Endothelial cell (in vitro differentiated cells): Measurements from ENCODE around the gene GGA2. TPM values are rescaled to one million over a fixed set of nuclear protein-coding genes. Genes with fewer than 3 reads are reported as not detected.

Source experiments
- DNase-seq: peaks from one replicate; pipeline ENCODE4 v3.0.0; 2021; ENCODE audit warnings: low spot score
- H3K27ac Mint-ChIP-seq: one replicate; pipeline ENCODE4 v1.8.0; 2021; ENCODE audit warnings: mixed read lengths, inconsistent platforms; ENCODE audit not compliant: unreplicated experiment
- H3K27me3 Mint-ChIP-seq: one replicate; pipeline ENCODE4 v1.8.0; 2021; ENCODE audit warnings: mild to moderate bottlenecking, moderate library complexity, mixed read lengths, inconsistent platforms; ENCODE audit not compliant: unreplicated experiment
- H3K36me3 Mint-ChIP-seq: one replicate; pipeline ENCODE4 v1.8.0; 2021; ENCODE audit warnings: mild to moderate bottlenecking, low read depth, mixed read lengths, inconsistent platforms; ENCODE audit not compliant: unreplicated experiment
- H3K4me1 Mint-ChIP-seq: one replicate; pipeline ENCODE4 v1.8.0; 2021; ENCODE audit warnings: mild to moderate bottlenecking, mixed read lengths, inconsistent platforms; ENCODE audit not compliant: unreplicated experiment
- H3K4me3 Mint-ChIP-seq: one replicate; pipeline ENCODE4 v1.8.0; 2021; ENCODE audit warnings: mild to moderate bottlenecking, mixed read lengths, inconsistent platforms; ENCODE audit not compliant: unreplicated experiment
- H3K9me3 Mint-ChIP-seq: one replicate; pipeline ENCODE4 v1.8.0; 2021; ENCODE audit warnings: mixed read lengths, inconsistent platforms; ENCODE audit not compliant: unreplicated experiment
- total RNA-seq: library from RNA; stranded (reverse); fragmentation: NEBNext Ultra II Directional; extraction: Animal tissue kit (Norgen Biotek cat#: 25700); gene quantifications from one replicate; pipeline ENCODE4 v1.2.1, GENCODE V29; 2021; ENCODE audit not compliant: unreplicated experiment
- TF ChIP-seq, protein P1 (sequence below): fragments of 200-600 bp; sonication (generic); IDR thresholded peaks from one replicate; pipeline ENCODE4 v1.5.0; 2021; ENCODE audit warnings: antibody characterized with exemption; ENCODE audit not compliant: unreplicated experiment

Gene GGA2
- total RNA-seq, 1 donor from 2014 or later: 65.1 TPM

- no peaks in the 10 kb centered on the region for H3K9me3 Mint-ChIP-seq
- H3K27me3 Mint-ChIP-seq: peaks cover 6% of the 10 kb centered on the region
- peaks cover 16% of the 10 kb centered on the region for H3K36me3 Mint-ChIP-seq
- TF ChIP-seq, protein P1, sequence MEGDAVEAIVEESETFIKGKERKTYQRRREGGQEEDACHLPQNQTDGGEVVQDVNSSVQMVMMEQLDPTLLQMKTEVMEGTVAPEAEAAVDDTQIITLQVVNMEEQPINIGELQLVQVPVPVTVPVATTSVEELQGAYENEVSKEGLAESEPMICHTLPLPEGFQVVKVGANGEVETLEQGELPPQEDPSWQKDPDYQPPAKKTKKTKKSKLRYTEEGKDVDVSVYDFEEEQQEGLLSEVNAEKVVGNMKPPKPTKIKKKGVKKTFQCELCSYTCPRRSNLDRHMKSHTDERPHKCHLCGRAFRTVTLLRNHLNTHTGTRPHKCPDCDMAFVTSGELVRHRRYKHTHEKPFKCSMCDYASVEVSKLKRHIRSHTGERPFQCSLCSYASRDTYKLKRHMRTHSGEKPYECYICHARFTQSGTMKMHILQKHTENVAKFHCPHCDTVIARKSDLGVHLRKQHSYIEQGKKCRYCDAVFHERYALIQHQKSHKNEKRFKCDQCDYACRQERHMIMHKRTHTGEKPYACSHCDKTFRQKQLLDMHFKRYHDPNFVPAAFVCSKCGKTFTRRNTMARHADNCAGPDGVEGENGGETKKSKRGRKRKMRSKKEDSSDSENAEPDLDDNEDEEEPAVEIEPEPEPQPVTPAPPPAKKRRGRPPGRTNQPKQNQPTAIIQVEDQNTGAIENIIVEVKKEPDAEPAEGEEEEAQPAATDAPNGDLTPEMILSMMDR: no peak
- no peak overlapping the region for H3K4me3 Mint-ChIP-seq
- no peak for DNase-seq
- no peak overlapping the region for H3K27ac Mint-ChIP-seq
- H3K4me1 Mint-ChIP-seq: peaks cover 35% of the 10 kb centered on the region
Measured at GRCh38 chr16:23504453-23505179, 5.7 kb downstream of the GGA2 start.

- Mint-ChIP-seq H3K4me1 (peaks cover 30% of the 10 kb centered on the region), H3K4me3 (no peak overlapping the region), H3K27me3 (peaks cover 6% of the 10 kb centered on the region), H3K36me3 (peaks cover 11% of the 10 kb centered on the region), H3K27ac (no peak overlapping the region), H3K9me3 (no peaks in the 10 kb centered on the region)
- TF ChIP-seq, protein P1: no peak
- no peak for DNase-seq
Measured at GRCh38 chr16:23504076-23504452, 6.2 kb downstream of the GGA2 start.

GRCh38 chr16:23502466-23502865, 7.8 kb downstream of the GGA2 start:
- H3K4me3 Mint-ChIP-seq: no peak overlapping the region
- peak overlapping the region; percentile 88 for H3K27ac Mint-ChIP-seq
- no peaks in the 10 kb centered on the region for H3K9me3 Mint-ChIP-seq
- H3K36me3 Mint-ChIP-seq: peaks cover 10% of the 10 kb centered on the region
- peaks cover 3% of the 10 kb centered on the region for H3K27me3 Mint-ChIP-seq
- DNase-seq: peak; percentile 24
- TF ChIP-seq, protein P1: no peak
- H3K4me1 Mint-ChIP-seq: peaks cover 23% of the 10 kb centered on the region

GRCh38 chr16:23501291-23501690, 9.0 kb downstream of the GGA2 start:
- TF ChIP-seq, protein P1: no peak
- peaks cover 11% of the 10 kb centered on the region for H3K36me3 Mint-ChIP-seq
- H3K4me1 Mint-ChIP-seq: peaks cover 28% of the 10 kb centered on the region
- H3K9me3 Mint-ChIP-seq: no peaks in the 10 kb centered on the region
- H3K4me3 Mint-ChIP-seq: no peak overlapping the region
- H3K27me3 Mint-ChIP-seq: peaks cover 3% of the 10 kb centered on the region
- no peak for DNase-seq
- H3K27ac Mint-ChIP-seq: no peak overlapping the region

DNA sequence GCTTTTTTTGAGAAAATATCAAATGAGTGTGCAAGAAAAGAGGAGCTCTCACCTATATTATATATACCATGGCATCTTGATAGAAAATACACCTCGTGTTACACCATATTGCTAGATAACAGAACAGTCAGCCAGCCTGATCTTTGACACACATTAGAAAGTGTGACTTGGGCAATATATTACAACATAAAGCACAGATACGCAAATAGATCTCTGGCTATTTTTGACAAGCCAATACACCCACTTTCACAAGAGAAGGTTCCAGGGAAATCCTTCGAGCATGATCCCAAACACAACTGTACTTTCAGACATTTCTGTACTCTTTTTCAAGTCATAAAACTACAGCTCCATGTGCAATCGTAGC, 9.4 kb downstream of the GGA2 start:
- H3K36me3 Mint-ChIP-seq: peaks cover 11% of the 10 kb centered on the region
- no peak for DNase-seq
- H3K4me3 Mint-ChIP-seq: no peak overlapping the region
- no peaks in the 10 kb centered on the region for H3K27me3 Mint-ChIP-seq
- TF ChIP-seq, protein P1: no peak
- H3K9me3 Mint-ChIP-seq: no peaks in the 10 kb centered on the region
- H3K4me1 Mint-ChIP-seq: peaks cover 25% of the 10 kb centered on the region
- H3K27ac Mint-ChIP-seq: no peak overlapping the region
